Caco-2 (cell line): ENCODE results near the gene GPR107. TPM values are rescaled to one million over a fixed set of nuclear protein-coding genes. Genes with fewer than 3 reads are reported as not detected.

Experiments used
- BruUV-seq: library from RNA; stranded (reverse); fragments of 400-500 nt; replicated peaks from 2 replicates; lab custom pipeline; 2021; lab: Mats Ljungman, UMichigan
- CTCF ChIA-PET: fragments of 300-600 bp; sonication (Branson Sonifier 250); formaldehyde crosslinking; loops from one replicate; lab custom pipeline; 2022; ENCODE audit warnings: antibody characterized with exemption; lab: Charles Lee
- POLR2A ChIA-PET: fragments of 300-600 bp; sonication (Branson Sonifier 250); formaldehyde crosslinking; loops from one replicate; lab custom pipeline; 2022; ENCODE audit warnings: antibody characterized with exemption; lab: Charles Lee
- DNase-seq, 2 experiments: peaks; one replicate each; pipeline versions ENCODE4 v3.0.0 to v3.0.0-alpha.2; 2020 to 2022
- H3K27me3 ChIP-seq: replicated peaks from 2 replicates; pipeline ENCODE4 v1.6.0; 2011; ENCODE audit warnings: low read length; ENCODE audit not compliant: control insufficient read depth, insufficient read depth
- H3K36me3 ChIP-seq: 2 replicates; pipeline ENCODE4 v1.5.1; 2011; ENCODE audit warnings: low read length; ENCODE audit not compliant: control insufficient read depth, insufficient read depth
- H3K4me1 ChIP-seq: fragments of 250-450 bp; sonication (Bioruptor Pico); 2 replicates; pipeline ENCODE4 v1.5.1; 2020; ENCODE audit warnings: mild to moderate bottlenecking
- H3K4me3 ChIP-seq: 2 replicates; pipeline ENCODE4 v1.5.1; 2011; ENCODE audit warnings: low read depth, mild to moderate bottlenecking, control low read depth, low read length
- H3K9me3 ChIP-seq: fragments of 250-450 bp; sonication (Bioruptor Pico); 2 replicates; pipeline ENCODE4 v1.5.1; 2020; ENCODE audit warnings: mild to moderate bottlenecking, moderate library complexity
- H3K27ac Mint-ChIP-seq: one replicate; pipeline ENCODE4 v1.8.0; 2022; ENCODE audit warnings: mixed read lengths; ENCODE audit not compliant: unreplicated experiment
- H3K27me3 Mint-ChIP-seq: one replicate; pipeline ENCODE4 v1.8.0; 2022; ENCODE audit warnings: mixed read lengths; ENCODE audit not compliant: insufficient read depth, unreplicated experiment
- H3K36me3 Mint-ChIP-seq: one replicate; pipeline ENCODE4 v1.8.0; 2022; ENCODE audit warnings: mild to moderate bottlenecking, mixed read lengths; ENCODE audit not compliant: insufficient read depth, unreplicated experiment
- H3K4me1 Mint-ChIP-seq: one replicate; pipeline ENCODE4 v1.8.0; 2022; ENCODE audit warnings: low read depth, mixed read lengths; ENCODE audit not compliant: unreplicated experiment
- H3K4me3 Mint-ChIP-seq: one replicate; pipeline ENCODE4 v1.8.0; 2022; ENCODE audit warnings: mild to moderate bottlenecking, moderate library complexity, mixed read lengths; ENCODE audit not compliant: unreplicated experiment
- H3K9me3 Mint-ChIP-seq: one replicate; pipeline ENCODE4 v1.8.0; 2022; ENCODE audit warnings: mixed read lengths; ENCODE audit not compliant: unreplicated experiment
- intact Hi-C: fragments of 100-400 bp; cut with micrococcal nuclease; formaldehyde crosslinking; loops from one replicate; pipeline ENCODE4 v1.10.0; 2022; ENCODE audit not compliant: unreplicated experiment
- total RNA-seq: library from RNA; stranded (reverse); gene quantifications from 2 replicates; pipeline ENCODE4 v1.2.3, GENCODE V29; 2022
- TF ChIP-seq, protein P1 (sequence below), 2 experiments: fragments of 200-600 bp in 1 of 2; IDR thresholded peaks; 1 replicate in 1 of 2; 2 replicates in 1 of 2; pipeline versions ENCODE4 v1.5.1 to v1.8.0; 2011 to 2022; ENCODE audit warnings: antibody characterized with exemption in 1 of 2, control low read depth in 1 of 2, inconsistent platforms in 1 of 2, low read depth in 1 of 2, low read length in 1 of 2, mild to moderate bottlenecking in 1 of 2, moderate library complexity in 1 of 2; ENCODE audit not compliant: insufficient read depth in 1 of 2, severe bottlenecking in 1 of 2, unreplicated experiment in 1 of 2

The GPR107 gene
- total RNA-seq, 1 experiment from 2014 or later, result 53.1 TPM

GRCh38 chr9:130137641-130138081, 84.0 kb downstream of the GPR107 start:
- H3K36me3 ChIP-seq, result no peaks in the 10 kb centered on the region; the same call in 1 of the 2 replicates
- Mint-ChIP-seq H3K9me3 (no peaks in the 10 kb centered on the region), H3K4me3 (no peak overlapping the region), H3K36me3 (peaks cover 6% of the 10 kb centered on the region), H3K4me1 (no peaks in the 10 kb centered on the region), H3K27me3 (no peaks in the 10 kb centered on the region), H3K27ac (no peak overlapping the region)
- TF ChIP-seq, protein P1, sequence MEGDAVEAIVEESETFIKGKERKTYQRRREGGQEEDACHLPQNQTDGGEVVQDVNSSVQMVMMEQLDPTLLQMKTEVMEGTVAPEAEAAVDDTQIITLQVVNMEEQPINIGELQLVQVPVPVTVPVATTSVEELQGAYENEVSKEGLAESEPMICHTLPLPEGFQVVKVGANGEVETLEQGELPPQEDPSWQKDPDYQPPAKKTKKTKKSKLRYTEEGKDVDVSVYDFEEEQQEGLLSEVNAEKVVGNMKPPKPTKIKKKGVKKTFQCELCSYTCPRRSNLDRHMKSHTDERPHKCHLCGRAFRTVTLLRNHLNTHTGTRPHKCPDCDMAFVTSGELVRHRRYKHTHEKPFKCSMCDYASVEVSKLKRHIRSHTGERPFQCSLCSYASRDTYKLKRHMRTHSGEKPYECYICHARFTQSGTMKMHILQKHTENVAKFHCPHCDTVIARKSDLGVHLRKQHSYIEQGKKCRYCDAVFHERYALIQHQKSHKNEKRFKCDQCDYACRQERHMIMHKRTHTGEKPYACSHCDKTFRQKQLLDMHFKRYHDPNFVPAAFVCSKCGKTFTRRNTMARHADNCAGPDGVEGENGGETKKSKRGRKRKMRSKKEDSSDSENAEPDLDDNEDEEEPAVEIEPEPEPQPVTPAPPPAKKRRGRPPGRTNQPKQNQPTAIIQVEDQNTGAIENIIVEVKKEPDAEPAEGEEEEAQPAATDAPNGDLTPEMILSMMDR (IDR thresholded peaks at IDR 0.05; ENCODE audit: insufficient read depth in 1 of 2, low read depth in 1 of 2, low read length in 1 of 2, severe bottlenecking in 1 of 2, unreplicated experiment in 1 of 2), result no peak
- POLR2A ChIA-PET, result no interaction called here
- intact Hi-C loops, result no loop called here
- no peak for DNase-seq
- no peaks in the 10 kb centered on the region for H3K27me3 ChIP-seq
- H3K9me3 ChIP-seq, result no peaks in the 10 kb centered on the region
- no peaks in the 10 kb centered on the region for H3K4me1 ChIP-seq
- no peak overlapping the region for H3K4me3 ChIP-seq
- CTCF ChIA-PET, result no interaction called here
- BruUV-seq, result no TSS peak

- no peak overlapping the region for H3K4me3 ChIP-seq
- CTCF ChIA-PET, result no interaction called here
- no peak for DNase-seq
- no TSS peak for BruUV-seq
- no peaks in the 10 kb centered on the region for H3K27me3 ChIP-seq
- TF ChIP-seq, protein P1 (IDR thresholded peaks at IDR 0.05; ENCODE audit: insufficient read depth in 1 of 2, low read depth in 1 of 2, low read length in 1 of 2, severe bottlenecking in 1 of 2, unreplicated experiment in 1 of 2), result no peak
- Mint-ChIP-seq H3K4me1 (no peaks in the 10 kb centered on the region), H3K9me3 (no peaks in the 10 kb centered on the region), H3K36me3 (peaks cover 6% of the 10 kb centered on the region), H3K27me3 (no peaks in the 10 kb centered on the region), H3K4me3 (no peak overlapping the region), H3K27ac (no peak overlapping the region)
- POLR2A ChIA-PET, result no interaction called here
- H3K4me1 ChIP-seq, result no peaks in the 10 kb centered on the region
- H3K9me3 ChIP-seq, result no peaks in the 10 kb centered on the region
- H3K36me3 ChIP-seq, result no peaks in the 10 kb centered on the region; the same call in 1 of the 2 replicates
- intact Hi-C loops, result no loop called here
Observed at GRCh38 chr9:130138171-130138653, 84.5 kb downstream of the GPR107 start.

DNA sequence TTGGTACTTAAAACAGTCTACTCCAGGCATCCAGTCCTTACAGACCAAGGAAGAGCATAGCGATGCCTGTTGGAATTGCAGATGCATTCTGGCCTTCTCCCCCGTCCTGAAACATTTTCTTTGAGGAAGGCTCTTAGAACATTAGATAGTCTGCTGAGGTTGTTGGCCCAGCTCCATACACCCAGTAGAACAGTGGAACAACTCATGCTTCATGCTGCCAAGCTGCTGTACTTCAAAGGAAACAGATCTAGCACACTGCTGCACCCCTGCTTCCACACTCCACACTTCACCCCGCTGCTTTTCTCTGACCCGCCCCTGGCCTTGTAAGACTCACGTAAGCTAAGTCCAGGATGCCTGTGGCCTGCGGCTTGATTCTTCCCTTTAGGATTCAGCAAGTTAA, 85.1 kb downstream of the GPR107 start:
- H3K9me3 ChIP-seq, result no peaks in the 10 kb centered on the region
- BruUV-seq, result no TSS peak
- Mint-ChIP-seq H3K27me3 (no peaks in the 10 kb centered on the region), H3K27ac (no peak overlapping the region), H3K4me1 (no peaks in the 10 kb centered on the region), H3K36me3 (peaks cover 6% of the 10 kb centered on the region), H3K9me3 (no peaks in the 10 kb centered on the region), H3K4me3 (no peak overlapping the region)
- ChIA-PET POLR2A (no interaction called here), CTCF (no interaction called here)
- no peaks in the 10 kb centered on the region for H3K4me1 ChIP-seq
- DNase-seq, result no peak
- no peaks in the 10 kb centered on the region for H3K27me3 ChIP-seq
- no peaks in the 10 kb centered on the region; the same call in 1 of the 2 replicates for H3K36me3 ChIP-seq
- no peak overlapping the region for H3K4me3 ChIP-seq
- TF ChIP-seq, protein P1 (IDR thresholded peaks at IDR 0.05; ENCODE audit: insufficient read depth in 1 of 2, low read depth in 1 of 2, low read length in 1 of 2, severe bottlenecking in 1 of 2, unreplicated experiment in 1 of 2), result no peak
- intact Hi-C loops, result no loop called here
